Activated naive CD8-positive, alpha-beta T cell treated with anti-CD3 and anti-CD28 coated beads for 36 hours (primary cell): Measurements from ENCODE around the gene ABHD5. TPM values are rescaled to one million over a fixed set of nuclear protein-coding genes. Genes with fewer than 3 reads are reported as not detected.
"Not testable (repeated sequence)": the region's sequence is repeated elsewhere in the genome, so short reads cannot be mapped to it uniquely, and the experiment has no call there.

Experiments used
- DNase-seq: peaks from one replicate; pipeline ENCODE4 v3.0.0; 2021
- H3K27ac Mint-ChIP-seq: one replicate; pipeline ENCODE4 v1.8.0; 2022; ENCODE audit warnings: mild to moderate bottlenecking, moderate library complexity, mixed read lengths
- H3K27me3 Mint-ChIP-seq: one replicate; pipeline ENCODE4 v1.8.0; 2022; ENCODE audit warnings: mild to moderate bottlenecking, mixed read lengths
- H3K36me3 Mint-ChIP-seq: one replicate; pipeline ENCODE4 v1.8.0; 2021; ENCODE audit warnings: mild to moderate bottlenecking, mixed read lengths
- H3K4me1 Mint-ChIP-seq: one replicate; pipeline ENCODE4 v1.8.0; 2021; ENCODE audit warnings: mixed read lengths
- H3K4me3 Mint-ChIP-seq: one replicate; pipeline ENCODE4 v1.8.0; 2022; ENCODE audit warnings: mild to moderate bottlenecking, moderate library complexity, mixed read lengths
- H3K9me3 Mint-ChIP-seq: one replicate; pipeline ENCODE4 v1.8.0; 2022; ENCODE audit warnings: mixed read lengths
- total RNA-seq, 2 experiments: library from RNA; stranded (reverse); gene quantifications; one replicate each; pipeline ENCODE4 v1.2.3, GENCODE V29; 2021

Gene ABHD5
- total RNA-seq, 2 experiments from 2014 or later = 11.4 to 12.1 TPM

DNA sequence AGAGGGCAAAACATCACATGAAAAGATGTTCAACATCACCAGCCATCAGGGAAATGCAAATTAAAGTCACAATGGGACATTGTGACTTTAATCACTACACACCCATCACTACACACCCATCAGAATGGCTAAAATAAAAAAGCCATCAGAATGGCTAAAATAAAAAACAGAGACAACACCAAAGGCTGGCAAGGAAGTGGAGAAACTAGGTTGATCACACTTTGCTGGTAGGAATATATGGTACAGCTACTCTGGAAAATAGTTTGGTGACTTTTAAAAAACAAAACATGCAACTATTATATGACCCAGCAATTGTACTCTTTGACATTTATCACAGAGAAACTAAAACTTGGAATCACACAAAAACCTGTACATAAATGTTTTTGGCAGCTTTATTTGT is 15.1 kb upstream of the ABHD5 start:
- Mint-ChIP-seq H3K9me3 (peaks cover 2% of the 10 kb centered on the region), H3K4me3 (no peak overlapping the region), H3K4me1 (no peaks in the 10 kb centered on the region), H3K36me3 (peaks cover 8% of the 10 kb centered on the region), H3K27me3 (no peaks in the 10 kb centered on the region), H3K27ac (no peak overlapping the region)
- no peak for DNase-seq

DNA sequence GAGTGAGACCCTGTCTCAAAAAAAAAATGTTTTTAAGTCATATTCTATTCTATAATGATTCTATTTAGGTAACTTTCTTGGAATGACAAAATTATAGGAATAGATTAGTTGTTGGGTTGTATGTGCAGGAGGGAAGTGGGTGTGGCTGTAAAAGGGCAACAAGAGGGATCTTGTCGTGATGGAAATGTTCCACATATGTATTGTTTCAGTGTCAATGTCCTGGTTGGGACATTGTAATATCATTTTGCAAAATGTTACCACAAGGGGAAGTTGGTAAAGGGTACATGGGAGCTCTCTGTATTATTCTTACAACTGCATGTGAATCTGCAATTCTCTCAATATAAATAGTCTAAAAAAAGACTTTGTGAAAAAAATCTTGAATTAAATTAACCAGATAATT is 14.3 kb upstream of the ABHD5 start:
- Mint-ChIP-seq H3K27ac (no peak overlapping the region), H3K4me3 (no peak overlapping the region), H3K27me3 (no peaks in the 10 kb centered on the region)

GRCh38 chr3:43678375-43678774 is 12.4 kb upstream of the ABHD5 start:
- not testable (repeated sequence) for H3K4me3 Mint-ChIP-seq, H3K27ac Mint-ChIP-seq, H3K27me3 Mint-ChIP-seq, DNase-seq, H3K9me3 Mint-ChIP-seq, H3K4me1 Mint-ChIP-seq
- H3K36me3 Mint-ChIP-seq = peaks cover 13% of the 10 kb centered on the region

More for the DNA sequence above, 14.3 kb upstream of the ABHD5 start:
- peaks cover 8% of the 10 kb centered on the region for H3K36me3 Mint-ChIP-seq
- no peaks in the 10 kb centered on the region for H3K4me1 Mint-ChIP-seq
- H3K9me3 Mint-ChIP-seq = peaks cover 2% of the 10 kb centered on the region
- DNase-seq = no peak

DNA sequence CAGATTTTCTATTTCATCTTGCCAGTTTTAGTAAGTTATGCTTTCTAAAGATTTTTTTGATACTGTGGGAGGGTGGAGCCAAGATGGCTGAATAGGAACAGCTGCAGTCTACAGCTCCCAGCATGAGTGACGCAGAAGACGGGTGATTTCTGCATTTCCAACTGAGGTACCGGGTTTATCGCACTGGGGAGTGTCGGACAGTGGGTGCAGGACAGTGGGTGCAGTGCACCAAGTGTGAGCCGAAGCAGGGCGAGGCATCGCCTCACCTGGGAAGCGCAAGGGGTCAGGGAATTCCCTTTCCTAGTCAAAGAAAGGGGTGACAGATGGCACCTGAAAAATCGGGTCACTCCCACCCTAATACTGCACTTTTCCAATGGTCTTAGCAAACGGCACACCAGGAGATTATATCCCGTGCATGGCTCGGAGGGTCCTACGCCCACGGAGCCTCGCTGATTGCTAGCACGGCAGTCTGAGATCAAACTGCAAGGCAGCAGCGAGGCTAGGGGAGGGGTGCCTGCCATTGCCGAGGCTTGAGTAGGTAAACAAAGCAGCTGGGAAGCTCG is 11.8 kb upstream of the ABHD5 start:
- not testable (repeated sequence) for H3K27me3 Mint-ChIP-seq, H3K4me1 Mint-ChIP-seq, DNase-seq, H3K27ac Mint-ChIP-seq, H3K4me3 Mint-ChIP-seq, H3K9me3 Mint-ChIP-seq
- peaks cover 13% of the 10 kb centered on the region for H3K36me3 Mint-ChIP-seq

GRCh38 chr3:43680857-43681256 is 9.9 kb upstream of the ABHD5 start:
- H3K36me3 Mint-ChIP-seq = peaks cover 12% of the 10 kb centered on the region
- DNase-seq, H3K27me3 Mint-ChIP-seq, H3K27ac Mint-ChIP-seq, H3K9me3 Mint-ChIP-seq, H3K4me3 Mint-ChIP-seq, H3K4me1 Mint-ChIP-seq: not testable (repeated sequence)

- DNase-seq = no peak
- no peak overlapping the region for H3K27ac Mint-ChIP-seq
- H3K4me1 Mint-ChIP-seq = peaks cover 3% of the 10 kb centered on the region
- peaks cover 12% of the 10 kb centered on the region for H3K36me3 Mint-ChIP-seq
- H3K27me3 Mint-ChIP-seq = peaks cover 5% of the 10 kb centered on the region
- H3K9me3 Mint-ChIP-seq = peaks cover 3% of the 10 kb centered on the region
- no peak overlapping the region for H3K4me3 Mint-ChIP-seq
Observed at GRCh38 chr3:43684944-43685343, 5.8 kb upstream of the ABHD5 start.

GRCh38 chr3:43685921-43686320 is 4.8 kb upstream of the ABHD5 start:
- H3K27me3 Mint-ChIP-seq = peaks cover 5% of the 10 kb centered on the region
- peaks cover 11% of the 10 kb centered on the region for H3K36me3 Mint-ChIP-seq
- H3K9me3 Mint-ChIP-seq = peaks cover 3% of the 10 kb centered on the region
- H3K27ac Mint-ChIP-seq = no peak overlapping the region
- DNase-seq = no peak
- no peak overlapping the region for H3K4me3 Mint-ChIP-seq
- peaks cover 7% of the 10 kb centered on the region for H3K4me1 Mint-ChIP-seq

GRCh38 chr3:43686333-43686699 is 4.4 kb upstream of the ABHD5 start:
- peaks cover 3% of the 10 kb centered on the region for H3K9me3 Mint-ChIP-seq
- peaks cover 5% of the 10 kb centered on the region for H3K27me3 Mint-ChIP-seq
- no peak overlapping the region for H3K4me3 Mint-ChIP-seq
- H3K36me3 Mint-ChIP-seq = peaks cover 11% of the 10 kb centered on the region
- H3K4me1 Mint-ChIP-seq = peaks cover 7% of the 10 kb centered on the region
- no peak overlapping the region for H3K27ac Mint-ChIP-seq
- DNase-seq = no peak

DNA sequence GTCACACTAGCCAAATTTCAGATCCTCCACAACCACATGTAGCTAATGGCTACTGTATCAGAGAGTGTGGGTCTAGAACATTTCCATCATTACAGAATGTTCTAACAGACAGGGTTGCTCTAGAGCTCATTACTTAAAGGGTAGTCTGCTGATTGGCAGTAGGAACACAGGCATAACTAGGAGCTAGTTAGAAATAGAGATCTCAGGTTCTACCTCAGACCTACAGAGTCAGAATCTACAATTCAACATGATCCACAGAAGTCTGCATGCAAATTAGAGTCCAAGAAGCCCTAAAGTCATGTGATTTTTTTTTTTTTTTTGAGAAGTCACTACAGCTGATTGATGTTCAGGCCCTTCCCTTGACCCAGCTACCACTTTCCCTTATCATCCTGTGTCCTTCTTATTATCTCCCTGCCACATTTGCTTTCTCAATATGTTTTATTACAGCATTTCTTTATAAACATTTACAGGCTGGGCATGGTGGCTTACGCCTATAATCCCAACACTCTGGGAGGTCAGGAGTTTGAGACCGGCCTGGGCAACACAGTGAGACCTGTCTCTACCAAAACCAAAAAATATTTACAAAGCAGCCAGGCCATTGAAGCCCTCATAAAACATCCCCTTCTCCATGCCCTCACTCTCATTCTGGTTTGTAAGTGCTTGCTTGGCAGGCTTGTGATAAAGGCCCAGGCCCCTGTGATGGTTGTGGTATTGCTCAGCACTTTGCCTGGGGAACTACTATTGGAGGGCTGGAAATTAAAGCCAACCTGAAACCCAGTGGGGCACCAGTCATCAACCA is 3.8 kb upstream of the ABHD5 start:
- no peak for DNase-seq
- Mint-ChIP-seq H3K4me1 (peaks cover 11% of the 10 kb centered on the region), H3K9me3 (peaks cover 3% of the 10 kb centered on the region)

DNA sequence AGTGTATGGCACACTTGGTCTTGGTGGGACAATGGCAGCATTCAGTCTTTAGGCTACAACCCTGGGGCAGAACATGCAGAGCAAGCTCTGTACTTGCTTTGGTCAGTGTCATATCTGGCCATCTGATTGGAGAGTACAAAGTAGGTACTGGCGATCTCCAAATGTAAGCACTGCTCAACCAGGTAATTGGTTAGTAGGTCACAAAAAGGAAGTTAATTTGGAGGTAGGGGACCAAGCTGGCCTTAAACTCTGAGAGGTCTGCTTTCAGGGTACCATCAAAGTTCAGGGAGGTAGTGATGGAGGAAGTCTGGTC is 3.3 kb upstream of the ABHD5 start:
- H3K36me3 Mint-ChIP-seq = peaks cover 7% of the 10 kb centered on the region
- H3K4me3 Mint-ChIP-seq = no peak overlapping the region
- H3K27ac Mint-ChIP-seq = no peak overlapping the region
- H3K4me1 Mint-ChIP-seq = peaks cover 16% of the 10 kb centered on the region
- H3K27me3 Mint-ChIP-seq = no peaks in the 10 kb centered on the region
- no peak for DNase-seq
- no peaks in the 10 kb centered on the region for H3K9me3 Mint-ChIP-seq

More for the DNA sequence above, 3.8 kb upstream of the ABHD5 start:
- no peak overlapping the region for H3K27ac Mint-ChIP-seq
- no peak overlapping the region for H3K4me3 Mint-ChIP-seq
- peaks cover 8% of the 10 kb centered on the region for H3K36me3 Mint-ChIP-seq
- peaks cover 3% of the 10 kb centered on the region for H3K27me3 Mint-ChIP-seq

DNA sequence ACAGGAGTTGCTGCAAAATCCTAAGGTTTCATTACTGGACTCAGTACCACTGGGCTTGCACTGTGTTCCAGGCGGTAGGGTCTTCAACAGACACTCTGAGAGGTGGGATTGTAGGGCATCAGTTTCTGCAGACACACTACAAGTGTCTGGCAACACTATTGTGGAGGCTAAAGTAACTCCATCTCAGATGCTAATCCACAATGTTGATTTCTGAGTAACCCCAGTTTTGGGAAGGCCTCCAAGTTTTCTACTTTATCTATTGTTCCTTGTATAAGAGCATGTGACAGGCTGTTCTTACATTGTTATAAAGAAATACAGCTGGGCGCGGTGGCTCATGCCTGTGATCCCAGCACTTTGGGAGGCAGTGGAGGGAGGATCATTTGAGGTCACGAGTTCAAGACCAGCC is 2.5 kb upstream of the ABHD5 start:
- Mint-ChIP-seq H3K4me3 (no peak overlapping the region), H3K9me3 (no peaks in the 10 kb centered on the region), H3K4me1 (peaks cover 19% of the 10 kb centered on the region), H3K27ac (no peak overlapping the region), H3K27me3 (no peaks in the 10 kb centered on the region), H3K36me3 (peaks cover 7% of the 10 kb centered on the region)
- no peak for DNase-seq

- DNase-seq = no peak
- no peak overlapping the region for H3K4me3 Mint-ChIP-seq
- H3K27me3 Mint-ChIP-seq = no peaks in the 10 kb centered on the region
- peaks cover 7% of the 10 kb centered on the region for H3K36me3 Mint-ChIP-seq
- H3K4me1 Mint-ChIP-seq = peaks cover 25% of the 10 kb centered on the region
- no peaks in the 10 kb centered on the region for H3K9me3 Mint-ChIP-seq
- no peak overlapping the region for H3K27ac Mint-ChIP-seq
Observed at GRCh38 chr3:43689166-43689565, 1.6 kb upstream of the ABHD5 start.

- H3K27ac Mint-ChIP-seq = peak overlapping the region; percentile 84
- H3K36me3 Mint-ChIP-seq = peaks cover 7% of the 10 kb centered on the region
- no peak for DNase-seq
- peaks cover 27% of the 10 kb centered on the region for H3K4me1 Mint-ChIP-seq
- H3K9me3 Mint-ChIP-seq = no peaks in the 10 kb centered on the region
- H3K4me3 Mint-ChIP-seq = peak overlapping the region; percentile 82
- H3K27me3 Mint-ChIP-seq = no peaks in the 10 kb centered on the region
Observed at GRCh38 chr3:43689766-43690399, 855 bp upstream of the ABHD5 start.

GRCh38 chr3:43691120-43691995 is 620 bp downstream of the ABHD5 start:
- Mint-ChIP-seq H3K27ac (peak overlapping the region; percentile 77), H3K27me3 (no peaks in the 10 kb centered on the region), H3K4me3 (peak overlapping the region; percentile 82), H3K36me3 (peaks cover 7% of the 10 kb centered on the region), H3K9me3 (no peaks in the 10 kb centered on the region), H3K4me1 (peaks cover 34% of the 10 kb centered on the region)
- DNase-seq = peak; percentile 50
